ENCODE measurements around the gene CDH24. TPM values are rescaled to one million over a fixed set of nuclear protein-coding genes. Genes with fewer than 3 reads are reported as not detected.

The CDH24 gene
- total and polyA plus RNA-seq, 2 experiments from 2014 or later: 4.4 to 17.8 TPM

- TF ChIP-seq ZNF331 (CRISPR knock-in tag; IDR thresholded peaks at IDR 0.05; ENCODE audit: low read depth) (no peak), NANOG (IDR thresholded peaks at IDR 0.05; ENCODE audit: borderline replicate concordance) (no peak), EZH2 (IDR thresholded peaks at IDR 0.05; ENCODE audit: low read depth, unreplicated experiment) (no peak)
Measured at GRCh38 chr14:23002592-23002991, 54.7 kb downstream of the CDH24 start (continued).

DNA sequence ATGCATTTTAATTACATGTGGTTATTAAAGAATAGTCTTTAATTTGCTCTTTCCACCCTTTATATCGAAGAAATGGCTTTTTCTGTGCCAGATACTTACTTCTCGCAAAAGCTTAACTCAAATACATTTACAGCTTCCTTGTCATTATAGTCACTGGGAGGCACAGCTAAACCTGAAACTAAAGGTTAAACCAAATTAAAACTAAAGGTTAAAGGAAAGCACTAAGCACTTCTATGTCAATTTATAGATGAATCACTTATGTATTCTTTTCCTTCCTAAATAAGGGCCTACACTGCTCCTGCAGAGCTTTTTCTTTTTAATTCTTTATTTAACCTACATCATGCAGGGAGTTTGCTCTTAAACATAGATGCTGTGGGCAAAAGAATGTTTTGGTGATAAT is 56.5 kb downstream of the CDH24 start:
- no peaks in the 10 kb centered on the region for H3K27me3 ChIP-seq (ENCODE audit: insufficient read depth)
- TF ChIP-seq ZNF331 (CRISPR knock-in tag; IDR thresholded peaks at IDR 0.05; ENCODE audit: low read depth) (no peak), NANOG (IDR thresholded peaks at IDR 0.05; ENCODE audit: borderline replicate concordance) (no peak), REST (IDR thresholded peaks at IDR 0.05; ENCODE audit: unreplicated experiment) (no peak)
- H3K4me1 Mint-ChIP-seq: peaks cover 7% of the 10 kb centered on the region
- H3K27ac Mint-ChIP-seq: no peak overlapping the region
- H3K4me3 Mint-ChIP-seq: no peak overlapping the region
- no peaks in the 10 kb centered on the region for H3K36me3 Mint-ChIP-seq (ENCODE audit: low read depth)
- H3K9me2 ChIP-seq (ENCODE audit: insufficient read depth): no peaks in the 10 kb centered on the region
- no peaks in the 10 kb centered on the region for H4K20me1 ChIP-seq (replicated peaks; ENCODE audit: insufficient read depth)
- H3K4me3 ChIP-seq: no peak overlapping the region
- H2AFZ ChIP-seq: no peak overlapping the region
- no peak overlapping the region for H3K4me2 ChIP-seq
- no peaks in the 10 kb centered on the region for H3K79me2 ChIP-seq (replicated peaks; ENCODE audit: insufficient read depth)
- 0 out of 2 replicates have a peak, but pooled peaks cover 3% of the 10 kb centered on the region for H3K4me1 ChIP-seq (ENCODE audit: insufficient read depth)
- DNase-seq (ENCODE audit: low spot score) (no peak), ATAC-seq (no peak)
- no peaks in the 10 kb centered on the region for H3K9me3 Mint-ChIP-seq
- H3K27ac ChIP-seq (ENCODE audit: low read depth): no peak overlapping the region
- H3K27me3 Mint-ChIP-seq (ENCODE audit: insufficient read depth, low read depth, poor library complexity): peaks cover 4% of the 10 kb centered on the region
- H3F3A ChIP-seq (replicated peaks; ENCODE audit: low read depth): 0 out of 2 replicates have a peak, but pooled peaks cover 4% of the 10 kb centered on the region
- H3K36me3 ChIP-seq (ENCODE audit: insufficient read depth): no peaks in the 10 kb centered on the region

GRCh38 chr14:22998329-22999012 is 58.8 kb downstream of the CDH24 start:
- no peak overlapping the region for H3K27ac ChIP-seq (ENCODE audit: low read depth)
- Mint-ChIP-seq H3K4me1 (peaks cover 7% of the 10 kb centered on the region), H3K36me3 (ENCODE audit: low read depth) (no peaks in the 10 kb centered on the region), H3K27ac (no peak overlapping the region), H3K9me3 (no peaks in the 10 kb centered on the region), H3K4me3 (no peak overlapping the region), H3K27me3 (ENCODE audit: insufficient read depth, low read depth, poor library complexity) (no peaks in the 10 kb centered on the region)
- ATAC-seq (no peak), DNase-seq (ENCODE audit: low spot score) (no peak)
- no peak overlapping the region for H3K4me3 ChIP-seq
- H3K36me3 ChIP-seq (ENCODE audit: insufficient read depth): no peaks in the 10 kb centered on the region
- TF ChIP-seq REST (IDR thresholded peaks at IDR 0.05; ENCODE audit: unreplicated experiment): no peak
- TF ChIP-seq, protein P1, sequence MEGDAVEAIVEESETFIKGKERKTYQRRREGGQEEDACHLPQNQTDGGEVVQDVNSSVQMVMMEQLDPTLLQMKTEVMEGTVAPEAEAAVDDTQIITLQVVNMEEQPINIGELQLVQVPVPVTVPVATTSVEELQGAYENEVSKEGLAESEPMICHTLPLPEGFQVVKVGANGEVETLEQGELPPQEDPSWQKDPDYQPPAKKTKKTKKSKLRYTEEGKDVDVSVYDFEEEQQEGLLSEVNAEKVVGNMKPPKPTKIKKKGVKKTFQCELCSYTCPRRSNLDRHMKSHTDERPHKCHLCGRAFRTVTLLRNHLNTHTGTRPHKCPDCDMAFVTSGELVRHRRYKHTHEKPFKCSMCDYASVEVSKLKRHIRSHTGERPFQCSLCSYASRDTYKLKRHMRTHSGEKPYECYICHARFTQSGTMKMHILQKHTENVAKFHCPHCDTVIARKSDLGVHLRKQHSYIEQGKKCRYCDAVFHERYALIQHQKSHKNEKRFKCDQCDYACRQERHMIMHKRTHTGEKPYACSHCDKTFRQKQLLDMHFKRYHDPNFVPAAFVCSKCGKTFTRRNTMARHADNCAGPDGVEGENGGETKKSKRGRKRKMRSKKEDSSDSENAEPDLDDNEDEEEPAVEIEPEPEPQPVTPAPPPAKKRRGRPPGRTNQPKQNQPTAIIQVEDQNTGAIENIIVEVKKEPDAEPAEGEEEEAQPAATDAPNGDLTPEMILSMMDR (conservative IDR thresholded peaks at IDR 0.05; ENCODE audit: low read depth in 2 of 2): no peak
- H4K20me1 ChIP-seq (replicated peaks; ENCODE audit: insufficient read depth): no peaks in the 10 kb centered on the region
- H3K79me2 ChIP-seq (replicated peaks; ENCODE audit: insufficient read depth): no peaks in the 10 kb centered on the region
- H3K4me1 ChIP-seq (ENCODE audit: insufficient read depth): 0 out of 2 replicates have a peak, but pooled peaks cover 3% of the 10 kb centered on the region
- H3K4me2 ChIP-seq: no peak overlapping the region
- 0 out of 2 replicates have a peak, but pooled peaks cover 3% of the 10 kb centered on the region for H3F3A ChIP-seq (replicated peaks; ENCODE audit: low read depth)
- H3K27me3 ChIP-seq (ENCODE audit: insufficient read depth): no peaks in the 10 kb centered on the region
- no peaks in the 10 kb centered on the region for H3K9me2 ChIP-seq (ENCODE audit: insufficient read depth)
- no peak overlapping the region for H2AFZ ChIP-seq
